Sciatic nerve (tissue), 2 donors: ENCODE data around the gene ADAMTS8. TPM values are rescaled to one million over a fixed set of nuclear protein-coding genes. Genes with fewer than 3 reads are reported as not detected.

Source experiments
- ATAC-seq: fragments of 200-7000 bp; cut with Tn5 transposase; one replicate; pipeline ENCODE4 v1.9.1; 2020; ENCODE audit warnings: mild to moderate bottlenecking, moderate library complexity
- DNase-seq: peaks from one replicate; pipeline ENCODE4 v3.0.0-alpha.2; 2020; ENCODE audit warnings: low spot score
- intact Hi-C: fragments of 100-400 bp; cut with DNase I; formaldehyde crosslinking; loops from one replicate; pipeline ENCODE4 v1.14.2; 2022
- total RNA-seq: library from RNA; stranded (reverse); fragmentation: NEBNext Ultra II Directional; extraction: Animal tissue kit (Norgen Biotek cat#: 25700); gene quantifications from one replicate; pipeline ENCODE4 v1.2.1, GENCODE V29; 2021
- donor health status: DM: no; HTN: no; CAD: no.
- donor health status: DM: no; HTN: no; CAD: no.

Gene ADAMTS8
- total RNA-seq, 1 donor from 2014 or later, result 4.1 TPM

- intact Hi-C loops, result no loop called here
- ATAC-seq, result peak; percentile 39
- no peak for DNase-seq
These were observed 44.8 kb downstream of the ADAMTS8 start for GRCh38 chr11:130383344-130384211.

- DNase-seq (no peak), ATAC-seq (no peak)
- intact Hi-C loops, result no loop called here
These were observed 47.1 kb downstream of the ADAMTS8 start for GRCh38 chr11:130381317-130381716.

- intact Hi-C loops, result no loop called here
- ATAC-seq (no peak), DNase-seq (no peak)
These were observed 47.6 kb downstream of the ADAMTS8 start for GRCh38 chr11:130380778-130381177.

GRCh38 chr11:130379276-130379675, 49.1 kb downstream of the ADAMTS8 start:
- intact Hi-C loops, result no loop called here
- ATAC-seq, result no peak
- DNase-seq, result no peak

- no peak for DNase-seq
- intact Hi-C loops, result no loop called here
- no peak for ATAC-seq
These were observed 57.4 kb downstream of the ADAMTS8 start for GRCh38 chr11:130370845-130371590.

GRCh38 chr11:130369713-130370112, 58.7 kb downstream of the ADAMTS8 start:
- intact Hi-C loops, result no loop called here
- DNase-seq, result no peak
- ATAC-seq, result no peak

GRCh38 chr11:130369141-130369691, 59.2 kb downstream of the ADAMTS8 start:
- DNase-seq, result no peak
- ATAC-seq, result no peak
- intact Hi-C loops, result no loop called here

- DNase-seq (no peak), ATAC-seq (no peak)
- intact Hi-C loops, result no loop called here
These were observed 69.0 kb downstream of the ADAMTS8 start for GRCh38 chr11:130359419-130359818.

- DNase-seq (no peak), ATAC-seq (no peak)
- intact Hi-C loops, result no loop called here
These were observed 70.0 kb downstream of the ADAMTS8 start for GRCh38 chr11:130358398-130358797.

Other genes with a start within 250 kb of the ADAMTS8 start
- gene ZBTB44, start 113.7 kb downstream of the ADAMTS8 start, total RNA-seq, result 61.3 TPM
- gene ADAMTS15, start 20.0 kb upstream of the ADAMTS8 start, total RNA-seq, result 6.4 TPM